Upper lobe of left lung (tissue), 6 donors: ENCODE data around the gene ZNF831. TPM values are rescaled to one million over a fixed set of nuclear protein-coding genes. Genes with fewer than 3 reads are reported as not detected.

ENCODE experiments used
- ATAC-seq, 2 donors: fragments of 200-7000 bp; cut with Tn5 transposase; one replicate each; pipeline ENCODE4 v1.9.1; 2022; ENCODE audit warnings: mild to moderate bottlenecking in 2 of 2, moderate library complexity in 2 of 2; ENCODE audit not compliant: low FRiP score in 2 of 2
- DNase-seq, 2 donors: peaks; one replicate each; pipeline ENCODE4 v3.0.0-alpha.2; 2019 to 2020
- H3K27ac ChIP-seq, 4 donors: fragments of 200-600 bp; sonication (generic); one replicate each; pipeline ENCODE4 v1.5.1; 2016 to 2019
- H3K27me3 ChIP-seq, 4 donors: fragments of 200-600 bp; sonication (generic); one replicate each; pipeline ENCODE4 v1.5.1; 2017 to 2019
- H3K36me3 ChIP-seq, 4 donors: fragments of 200-600 bp; sonication (generic); one replicate each; pipeline ENCODE4 v1.5.1; 2016 to 2019
- H3K4me1 ChIP-seq, 4 donors: fragments of 200-600 bp; sonication (generic); one replicate each; pipeline ENCODE4 v1.5.1; 2018 to 2019
- H3K4me3 ChIP-seq, 4 donors: fragments of 200-600 bp; sonication (generic); one replicate each; pipeline ENCODE4 v1.5.1; 2017 to 2019; ENCODE audit warnings: mild to moderate bottlenecking in 2 of 4, moderate library complexity in 1 of 4
- H3K9me3 ChIP-seq, 4 donors: fragments of 200-600 bp; sonication (generic); one replicate each; pipeline ENCODE4 v1.5.1; 2018 to 2019
- CTCF ChIP-seq, 6 experiments: fragments of 450-650 bp in 4 of 6; fragments of 200-600 bp in 2 of 6; sonication (generic) in 2 of 6; IDR thresholded peaks; one replicate each; pipeline ENCODE4 v1.5.1; 2016 to 2019; ENCODE audit warnings: antibody characterized with exemption in 6 of 6
- EP300 ChIP-seq, 4 donors: sonication (generic); formaldehyde crosslinking; IDR thresholded peaks; one replicate each; pipeline ENCODE4 v1.5.1; 2017; ENCODE audit warnings: antibody characterized with exemption in 4 of 4, control low read depth in 2 of 4
- POLR2A ChIP-seq, 4 donors: fragments of 450-650 bp; IDR thresholded peaks; one replicate each; pipeline ENCODE4 v1.5.1; 2016 to 2017; ENCODE audit warnings: antibody characterized with exemption in 4 of 4, mild to moderate bottlenecking in 2 of 4
- POLR2AphosphoS5 ChIP-seq, 2 donors: sonication (generic); formaldehyde crosslinking; IDR thresholded peaks; one replicate each; pipeline ENCODE4 v1.5.1; 2017; ENCODE audit warnings: antibody characterized with exemption in 2 of 2
- WGBS, 2 donors: methylation state at CpG; one replicate each; pipeline ENCODE4 v1.1.5; 2017 to 2018; 5-methylcytosine and 5-hydroxymethylcytosine counted together
- total RNA-seq, 6 donors: library from RNA; depleted of rRNA in 4 of 6; stranded (reverse); fragments of >200 nt in 4 of 6; gene quantifications; one replicate each; pipeline versions ENCODE4 v1.1.0 to v1.2.1, GENCODE V29; 2016 to 2021
- donor health status: DM: no; HTN: no; CAD: no; lungs with moderate emphysema.
- donor health status: DM: no; HTN: yes; CAD: no; lungs with severe emphysema.

Gene ZNF831
- total RNA-seq, 6 donors from 2014 or later, result 0.98 to 6.2 (median 2.8) TPM

- DNase-seq (no peak), ATAC-seq (no peak)
- H3K36me3 ChIP-seq, result no peaks in the 10 kb centered on the region
- 88 to 92% methylated on average over 2 of the region's 2 CpGs for WGBS, 2 donors
- no peaks in the 10 kb centered on the region for H3K9me3 ChIP-seq
- no peaks in the 10 kb centered on the region for H3K27me3 ChIP-seq
- H3K27ac ChIP-seq, result no peak overlapping the region
- no peak overlapping the region for H3K4me3 ChIP-seq
- TF ChIP-seq EP300 (IDR thresholded peaks at IDR 0.05), result no peak
- no peak for TF ChIP-seq POLR2AphosphoS5 (IDR thresholded peaks at IDR 0.05)
- no peak for TF ChIP-seq CTCF (IDR thresholded peaks at IDR 0.05)
- no peak for TF ChIP-seq POLR2A (IDR thresholded peaks at IDR 0.05)
- H3K4me1 ChIP-seq, result peaks cover 5 to 25% (median 15%) of the 10 kb centered on the region in 4 donors
Observed at GRCh38 chr20:59153832-59154231, 9.8 kb upstream of the ZNF831 start.

- no peaks in the 10 kb centered on the region for H3K36me3 ChIP-seq
- 86 to 89% methylated on average over 17 of the region's 17 CpGs for WGBS, 2 donors
- H3K4me1 ChIP-seq, result peaks cover 5 to 25% (median 15%) of the 10 kb centered on the region in 4 donors
- no peak for ATAC-seq
- no peak overlapping the region for H3K4me3 ChIP-seq
- DNase-seq, result no peak
- no peaks in the 10 kb centered on the region for H3K9me3 ChIP-seq
- H3K27me3 ChIP-seq, result no peaks in the 10 kb centered on the region
- TF ChIP-seq POLR2A (IDR thresholded peaks at IDR 0.05) (no peak), EP300 (IDR thresholded peaks at IDR 0.05) (no peak), CTCF (IDR thresholded peaks at IDR 0.05) (no peak), POLR2AphosphoS5 (IDR thresholded peaks at IDR 0.05) (no peak)
- no peak overlapping the region for H3K27ac ChIP-seq
Observed at GRCh38 chr20:59154317-59155013, 9.2 kb upstream of the ZNF831 start.

GRCh38 chr20:59157064-59157463 is 6.6 kb upstream of the ZNF831 start:
- no peaks in the 10 kb centered on the region for H3K9me3 ChIP-seq
- no peaks in the 10 kb centered on the region for H3K36me3 ChIP-seq
- H3K4me3 ChIP-seq, result no peak overlapping the region
- peaks cover 5 to 18% (median 12%) of the 10 kb centered on the region in 4 donors for H3K4me1 ChIP-seq
- H3K27me3 ChIP-seq, result no peaks in the 10 kb centered on the region
- TF ChIP-seq EP300 (IDR thresholded peaks at IDR 0.05), result no peak
- no peak for TF ChIP-seq POLR2A (IDR thresholded peaks at IDR 0.05)
- TF ChIP-seq POLR2AphosphoS5 (IDR thresholded peaks at IDR 0.05), result no peak
- no peak for TF ChIP-seq CTCF (IDR thresholded peaks at IDR 0.05)
- no peak overlapping the region for H3K27ac ChIP-seq
- DNase-seq (no peak), ATAC-seq (no peak)
- WGBS, 2 donors, result 81 to 86% methylated on average over 6 of the region's 6 CpGs

- Histone ChIP-seq H3K4me3 (no peak overlapping the region), H3K27ac (no peak overlapping the region), H3K27me3 (no peaks in the 10 kb centered on the region), H3K4me1 (peaks cover 5 to 15% (median 11%) of the 10 kb centered on the region in 4 donors), H3K36me3 (no peaks in the 10 kb centered on the region), H3K9me3 (no peaks in the 10 kb centered on the region)
- no peak for ATAC-seq
- no peak for DNase-seq
- TF ChIP-seq CTCF (IDR thresholded peaks at IDR 0.05) (no peak), POLR2A (IDR thresholded peaks at IDR 0.05) (no peak), POLR2AphosphoS5 (IDR thresholded peaks at IDR 0.05) (no peak), EP300 (IDR thresholded peaks at IDR 0.05) (no peak)
Observed at GRCh38 chr20:59157531-59157930, 6.1 kb upstream of the ZNF831 start.
